Caco-2 (cell line): Measurements from ENCODE around the gene DYRK1B. TPM values are rescaled to one million over a fixed set of nuclear protein-coding genes. Genes with fewer than 3 reads are reported as not detected.

Experiments
- BruUV-seq: library from RNA; stranded (reverse); fragments of 400-500 nt; replicated peaks from 2 replicates; lab custom pipeline; 2021; lab: Mats Ljungman, UMichigan
- CTCF ChIA-PET: fragments of 300-600 bp; sonication (Branson Sonifier 250); formaldehyde crosslinking; loops from one replicate; lab custom pipeline; 2022; ENCODE audit warnings: antibody characterized with exemption; lab: Charles Lee
- POLR2A ChIA-PET: fragments of 300-600 bp; sonication (Branson Sonifier 250); formaldehyde crosslinking; loops from one replicate; lab custom pipeline; 2022; ENCODE audit warnings: antibody characterized with exemption; lab: Charles Lee
- DNase-seq, 2 experiments: peaks; one replicate each; pipeline versions ENCODE4 v3.0.0 to v3.0.0-alpha.2; 2020 to 2022
- H3K27me3 ChIP-seq: replicated peaks from 2 replicates; pipeline ENCODE4 v1.6.0; 2011; ENCODE audit warnings: low read length; ENCODE audit not compliant: control insufficient read depth, insufficient read depth
- H3K36me3 ChIP-seq: 2 replicates; pipeline ENCODE4 v1.5.1; 2011; ENCODE audit warnings: low read length; ENCODE audit not compliant: control insufficient read depth, insufficient read depth
- H3K4me1 ChIP-seq: fragments of 250-450 bp; sonication (Bioruptor Pico); 2 replicates; pipeline ENCODE4 v1.5.1; 2020; ENCODE audit warnings: mild to moderate bottlenecking
- H3K4me3 ChIP-seq: 2 replicates; pipeline ENCODE4 v1.5.1; 2011; ENCODE audit warnings: low read depth, mild to moderate bottlenecking, control low read depth, low read length
- H3K9me3 ChIP-seq: fragments of 250-450 bp; sonication (Bioruptor Pico); 2 replicates; pipeline ENCODE4 v1.5.1; 2020; ENCODE audit warnings: mild to moderate bottlenecking, moderate library complexity
- H3K27ac Mint-ChIP-seq: one replicate; pipeline ENCODE4 v1.8.0; 2022; ENCODE audit warnings: mixed read lengths; ENCODE audit not compliant: unreplicated experiment
- H3K27me3 Mint-ChIP-seq: one replicate; pipeline ENCODE4 v1.8.0; 2022; ENCODE audit warnings: mixed read lengths; ENCODE audit not compliant: insufficient read depth, unreplicated experiment
- H3K36me3 Mint-ChIP-seq: one replicate; pipeline ENCODE4 v1.8.0; 2022; ENCODE audit warnings: mild to moderate bottlenecking, mixed read lengths; ENCODE audit not compliant: insufficient read depth, unreplicated experiment
- H3K4me1 Mint-ChIP-seq: one replicate; pipeline ENCODE4 v1.8.0; 2022; ENCODE audit warnings: low read depth, mixed read lengths; ENCODE audit not compliant: unreplicated experiment
- H3K4me3 Mint-ChIP-seq: one replicate; pipeline ENCODE4 v1.8.0; 2022; ENCODE audit warnings: mild to moderate bottlenecking, moderate library complexity, mixed read lengths; ENCODE audit not compliant: unreplicated experiment
- H3K9me3 Mint-ChIP-seq: one replicate; pipeline ENCODE4 v1.8.0; 2022; ENCODE audit warnings: mixed read lengths; ENCODE audit not compliant: unreplicated experiment
- CTCF ChIP-seq, 2 experiments: fragments of 200-600 bp in 1 of 2; IDR thresholded peaks; 1 replicate in 1 of 2; 2 replicates in 1 of 2; pipeline versions ENCODE4 v1.5.1 to v1.8.0; 2011 to 2022; ENCODE audit warnings: antibody characterized with exemption in 1 of 2, control low read depth in 1 of 2, inconsistent platforms in 1 of 2, low read depth in 1 of 2, low read length in 1 of 2, mild to moderate bottlenecking in 1 of 2, moderate library complexity in 1 of 2; ENCODE audit not compliant: insufficient read depth in 1 of 2, severe bottlenecking in 1 of 2, unreplicated experiment in 1 of 2
- intact Hi-C: fragments of 100-400 bp; cut with micrococcal nuclease; formaldehyde crosslinking; loops from one replicate; pipeline ENCODE4 v1.10.0; 2022; ENCODE audit not compliant: unreplicated experiment
- total RNA-seq: library from RNA; stranded (reverse); gene quantifications from 2 replicates; pipeline ENCODE4 v1.2.3, GENCODE V29; 2022

The DYRK1B gene
- total RNA-seq, 1 experiment from 2014 or later = 5.4 TPM

GRCh38 chr19:39874404-39874803 lies 40.4 kb upstream of the DYRK1B start:
- no peaks in the 10 kb centered on the region for H3K4me1 Mint-ChIP-seq
- ChIA-PET POLR2A (no interaction called here), CTCF (no interaction called here)
- H3K27me3 Mint-ChIP-seq = peaks cover 5% of the 10 kb centered on the region
- TF ChIP-seq CTCF (IDR thresholded peaks at IDR 0.05; ENCODE audit: insufficient read depth in 1 of 2, low read depth in 1 of 2, low read length in 1 of 2, severe bottlenecking in 1 of 2, unreplicated experiment in 1 of 2) = no peak
- H3K9me3 Mint-ChIP-seq = no peaks in the 10 kb centered on the region
- DNase-seq = no peak
- Histone ChIP-seq H3K27me3 (no peaks in the 10 kb centered on the region), H3K36me3 (no peaks in the 10 kb centered on the region), H3K4me3 (no peak overlapping the region), H3K9me3 (no peaks in the 10 kb centered on the region), H3K4me1 (no peaks in the 10 kb centered on the region)
- H3K36me3 Mint-ChIP-seq = no peaks in the 10 kb centered on the region
- H3K27ac Mint-ChIP-seq = no peak overlapping the region
- no TSS peak for BruUV-seq
- intact Hi-C loops = no loop called here
- H3K4me3 Mint-ChIP-seq = no peak overlapping the region

GRCh38 chr19:39873385-39873784 lies 39.4 kb upstream of the DYRK1B start:
- no peak overlapping the region for H3K4me3 ChIP-seq
- intact Hi-C loops = no loop called here
- no peaks in the 10 kb centered on the region for H3K36me3 ChIP-seq
- TF ChIP-seq CTCF (IDR thresholded peaks at IDR 0.05; ENCODE audit: insufficient read depth in 1 of 2, low read depth in 1 of 2, low read length in 1 of 2, severe bottlenecking in 1 of 2, unreplicated experiment in 1 of 2) = no peak
- H3K9me3 Mint-ChIP-seq = no peaks in the 10 kb centered on the region
- no peaks in the 10 kb centered on the region for H3K27me3 ChIP-seq
- ChIA-PET CTCF (no interaction called here), POLR2A (no interaction called here)
- BruUV-seq = no TSS peak
- no peaks in the 10 kb centered on the region for H3K4me1 ChIP-seq
- no peaks in the 10 kb centered on the region for H3K36me3 Mint-ChIP-seq
- no peak overlapping the region for H3K27ac Mint-ChIP-seq
- no peaks in the 10 kb centered on the region; the same call in 1 of the 2 replicates for H3K9me3 ChIP-seq
- DNase-seq = no peak
- H3K4me3 Mint-ChIP-seq = no peak overlapping the region
- peaks cover 5% of the 10 kb centered on the region for H3K27me3 Mint-ChIP-seq
- H3K4me1 Mint-ChIP-seq = no peaks in the 10 kb centered on the region

- H3K36me3 Mint-ChIP-seq = no peaks in the 10 kb centered on the region
- H3K9me3 ChIP-seq = no peaks in the 10 kb centered on the region; the same call in 1 of the 2 replicates
- no peaks in the 10 kb centered on the region for H3K4me1 ChIP-seq
- BruUV-seq = no TSS peak
- H3K4me3 ChIP-seq = no peak overlapping the region
- H3K27me3 Mint-ChIP-seq = peaks cover under 1% of the 10 kb centered on the region
- ChIA-PET CTCF (no interaction called here), POLR2A (no interaction called here)
- H3K9me3 Mint-ChIP-seq = no peaks in the 10 kb centered on the region
- no peak overlapping the region for H3K27ac Mint-ChIP-seq
- H3K4me1 Mint-ChIP-seq = no peaks in the 10 kb centered on the region
- H3K27me3 ChIP-seq = no peaks in the 10 kb centered on the region
- DNase-seq = no peak
- intact Hi-C loops = no loop called here
- no peak for TF ChIP-seq CTCF (IDR thresholded peaks at IDR 0.05; ENCODE audit: insufficient read depth in 1 of 2, low read depth in 1 of 2, low read length in 1 of 2, severe bottlenecking in 1 of 2, unreplicated experiment in 1 of 2)
- no peaks in the 10 kb centered on the region for H3K36me3 ChIP-seq
- no peak overlapping the region for H3K4me3 Mint-ChIP-seq
Observed at GRCh38 chr19:39871886-39872866, 38.2 kb upstream of the DYRK1B start.
